ENCODE results near the gene SETD5. TPM values are rescaled to one million over a fixed set of nuclear protein-coding genes. Genes with fewer than 3 reads are reported as not detected.

Gene SETD5
- total RNA-seq, 4 donors from 2014 or later: 72.5 to 272 (median 147) TPM

GRCh38 chr3:9414826-9415225 is 17.4 kb downstream of the SETD5 start:
- Histone ChIP-seq H3K4me1 (peaks cover 0 to 35% (median 1%) of the 10 kb centered on the region in 4 donors), H3K36me3 (no peaks in the 10 kb centered on the region), H3K27ac (peak overlapping the region in 1 of 4 donors; percentile 32), H3K9me3 (no peaks in the 10 kb centered on the region), H3K4me3 (no peak overlapping the region), H3K27me3 (no peaks in the 10 kb centered on the region)
- TF ChIP-seq CTCF (IDR thresholded peaks at IDR 0.05): no peak
- no peak for TF ChIP-seq POLR2A (IDR thresholded peaks at IDR 0.05)
- no peak for DNase-seq

- H3K27ac ChIP-seq: peak overlapping the region in 1 of 4 donors; percentile 10
- peaks cover 0 to 42% (median 4%) of the 10 kb centered on the region in 4 donors for H3K4me1 ChIP-seq
Measured at GRCh38 chr3:9415485-9416138, 18.2 kb downstream of the SETD5 start.

GRCh38 chr3:9416139-9416780 is 18.8 kb downstream of the SETD5 start:
- no peak overlapping the region for H3K4me3 ChIP-seq
- H3K36me3 ChIP-seq: no peaks in the 10 kb centered on the region
- no peaks in the 10 kb centered on the region for H3K9me3 ChIP-seq
- no peak for DNase-seq
- H3K27me3 ChIP-seq: no peaks in the 10 kb centered on the region
- H3K4me1 ChIP-seq: peaks cover 0 to 42% (median 4%) of the 10 kb centered on the region in 4 donors
- TF ChIP-seq POLR2A (IDR thresholded peaks at IDR 0.05) (no peak), CTCF (IDR thresholded peaks at IDR 0.05) (no peak)
- peak overlapping the region in 1 of 4 donors; percentile 10 for H3K27ac ChIP-seq

More at GRCh38 chr3:9415485-9416138, 18.2 kb downstream of the SETD5 start:
- Histone ChIP-seq H3K36me3 (no peaks in the 10 kb centered on the region), H3K9me3 (no peaks in the 10 kb centered on the region), H3K4me3 (no peak overlapping the region), H3K27me3 (no peaks in the 10 kb centered on the region)
- no peak for TF ChIP-seq CTCF (IDR thresholded peaks at IDR 0.05)
- no peak for TF ChIP-seq POLR2A (IDR thresholded peaks at IDR 0.05)
- no peak for DNase-seq

- Histone ChIP-seq H3K36me3 (peaks cover 0 to 11% (median 0%) of the 10 kb centered on the region in 3 donors), H3K4me3 (no peak overlapping the region), H3K27me3 (no peaks in the 10 kb centered on the region), H3K4me1 (peaks cover 0 to 53% (median 4%) of the 10 kb centered on the region in 4 donors), H3K27ac (no peak overlapping the region), H3K9me3 (no peaks in the 10 kb centered on the region)
- DNase-seq: no peak
- TF ChIP-seq POLR2A (IDR thresholded peaks at IDR 0.05): no peak
- TF ChIP-seq CTCF (IDR thresholded peaks at IDR 0.05): no peak
Measured at GRCh38 chr3:9420850-9421549, 23.6 kb downstream of the SETD5 start.

- H3K4me3 ChIP-seq: no peak overlapping the region
- TF ChIP-seq POLR2A (IDR thresholded peaks at IDR 0.05): peak; percentile 35 to 68
- TF ChIP-seq CTCF (IDR thresholded peaks at IDR 0.05): peak in 5 of 6 experiments; percentile 17 to 73 (median 69)
- H3K27me3 ChIP-seq: no peaks in the 10 kb centered on the region
- DNase-seq: peak in 2 of 3 donors; percentile 28 to 89
- peaks cover 0 to 53% (median 4%) of the 10 kb centered on the region in 4 donors for H3K4me1 ChIP-seq
- peaks cover 0 to 28% (median 0%) of the 10 kb centered on the region in 3 donors for H3K36me3 ChIP-seq
- H3K9me3 ChIP-seq: no peaks in the 10 kb centered on the region
- peak overlapping the region in 3 of 4 donors; percentile 52 to 83 (median 82) for H3K27ac ChIP-seq
Measured at GRCh38 chr3:9422712-9423424, 25.5 kb downstream of the SETD5 start.

All from Peyer's patch (tissue), 4 donors.